Activated CD4-positive, alpha-beta T cell treated with anti-CD3 and anti-CD28 coated beads for 36 hours (primary cell): ENCODE measurements around the gene SORCS2. TPM values are rescaled to one million over a fixed set of nuclear protein-coding genes. Genes with fewer than 3 reads are reported as not detected.
A peak's percentile ranks its signal among the peaks of the same experiment; 100 is the strongest.

Experiments
- ATAC-seq: fragments of 200-7000 bp; cut with Tn5 transposase; one replicate; pipeline ENCODE4 v1.10.0; 2021; ENCODE audit warnings: mild to moderate bottlenecking, moderate library complexity
- CTCF ChIA-PET: fragments of 350-600 bp; sonication (Branson Sonifier 250); formaldehyde crosslinking; loops from one replicate; lab custom pipeline; 2021; ENCODE audit warnings: antibody characterized with exemption; lab: Charles Lee
- POLR2A ChIA-PET: fragments of 350-600 bp; sonication (Branson Sonifier 250); formaldehyde crosslinking; loops from one replicate; lab custom pipeline; 2021; ENCODE audit warnings: antibody characterized with exemption, inconsistent platforms; lab: Charles Lee
- DNase-seq: peaks from one replicate; pipeline ENCODE4 v3.0.0-alpha.2; 2020
- H3K27ac Mint-ChIP-seq: one replicate; pipeline ENCODE4 v1.8.0; 2021; ENCODE audit warnings: mixed read lengths
- H3K27me3 Mint-ChIP-seq: one replicate; pipeline ENCODE4 v1.8.0; 2021; ENCODE audit warnings: mixed read lengths
- H3K36me3 Mint-ChIP-seq: one replicate; pipeline ENCODE4 v1.8.0; 2021; ENCODE audit warnings: low read depth, mixed read lengths
- H3K4me1 Mint-ChIP-seq: one replicate; pipeline ENCODE4 v1.8.0; 2021; ENCODE audit warnings: mixed read lengths
- H3K4me3 Mint-ChIP-seq: one replicate; pipeline ENCODE4 v1.8.0; 2021; ENCODE audit warnings: mild to moderate bottlenecking, moderate library complexity, mixed read lengths
- H3K9me3 Mint-ChIP-seq: one replicate; pipeline ENCODE4 v1.8.0; 2021; ENCODE audit warnings: low read depth, mixed read lengths
- intact Hi-C, 2 experiments: fragments of 100-400 bp; cut with DNase I in 1 of 2; cut with micrococcal nuclease in 1 of 2; formaldehyde crosslinking; loops; one replicate each; pipeline versions ENCODE4 v1.14.2 to v1.15.1; 2022 to 2024; cut with DNase I, micrococcal nuclease
- total RNA-seq, 2 experiments: library from RNA; stranded (reverse); gene quantifications; one replicate each; pipeline ENCODE4 v1.2.3, GENCODE V29; 2021

SORCS2 gene
- total RNA-seq, 2 experiments from 2014 or later = 0.04 TPM; not detected in 1

GRCh38 chr4:7187691-7188090 is 4.6 kb upstream of the SORCS2 start:
- DNase-seq = no peak
- no peaks in the 10 kb centered on the region for H3K36me3 Mint-ChIP-seq
- no peak overlapping the region for H3K4me3 Mint-ChIP-seq
- peaks cover 23% of the 10 kb centered on the region for H3K27me3 Mint-ChIP-seq
- ChIA-PET POLR2A (no interaction called here), CTCF (interaction anchor here (0.7 to 0.9 kb wide), 2 partner anchors 66 to 616 kb away, joined by 3 to 4 read pairs; no protein-coding TSS in a partner anchor)
- H3K27ac Mint-ChIP-seq = no peak overlapping the region
- H3K9me3 Mint-ChIP-seq = peaks cover 2% of the 10 kb centered on the region
- intact Hi-C loops = no loop called here
- ATAC-seq = no peak
- H3K4me1 Mint-ChIP-seq = peaks cover 11% of the 10 kb centered on the region

- no peaks in the 10 kb centered on the region for H3K4me1 Mint-ChIP-seq
- POLR2A ChIA-PET = no interaction called here
- CTCF ChIA-PET = interaction anchor here (0.7 kb wide), 1 partner anchor 78 kb away, joined by 4 read pairs; no protein-coding TSS in a partner anchor
- no peak overlapping the region for H3K4me3 Mint-ChIP-seq
- no peaks in the 10 kb centered on the region for H3K9me3 Mint-ChIP-seq
- no peak overlapping the region for H3K27ac Mint-ChIP-seq
- no peak for ATAC-seq
- peaks cover 28% of the 10 kb centered on the region for H3K27me3 Mint-ChIP-seq
- intact Hi-C loops = no loop called here
- no peak for DNase-seq
- H3K36me3 Mint-ChIP-seq = no peaks in the 10 kb centered on the region
Measured at GRCh38 chr4:7189066-7189465, 3.3 kb upstream of the SORCS2 start.

- peak; percentile 32 for ATAC-seq
- Mint-ChIP-seq H3K27me3 (peaks cover 34% of the 10 kb centered on the region), H3K4me1 (no peaks in the 10 kb centered on the region), H3K27ac (no peak overlapping the region), H3K4me3 (no peak overlapping the region), H3K36me3 (no peaks in the 10 kb centered on the region), H3K9me3 (no peaks in the 10 kb centered on the region)
- intact Hi-C loops = loop anchor here (5.0 to 10.0 kb wide), 4 partner anchors 148 to 795 kb away; no protein-coding TSS in a partner anchor
- no peak for DNase-seq
- CTCF ChIA-PET = no interaction called here
- POLR2A ChIA-PET = no interaction called here
Measured at GRCh38 chr4:7189475-7190277, 2.7 kb upstream of the SORCS2 start.

GRCh38 chr4:7190278-7190594 is 2.1 kb upstream of the SORCS2 start:
- Mint-ChIP-seq H3K4me3 (no peak overlapping the region), H3K36me3 (no peaks in the 10 kb centered on the region), H3K4me1 (no peaks in the 10 kb centered on the region), H3K9me3 (no peaks in the 10 kb centered on the region), H3K27ac (no peak overlapping the region), H3K27me3 (peaks cover 39% of the 10 kb centered on the region)
- no peak for DNase-seq
- intact Hi-C loops = loop anchor here (5.0 to 10.0 kb wide), 4 partner anchors 147 to 795 kb away; no protein-coding TSS in a partner anchor
- ChIA-PET POLR2A (no interaction called here), CTCF (no interaction called here)
- no peak for ATAC-seq

- ChIA-PET POLR2A (no interaction called here), CTCF (no interaction called here)
- ATAC-seq = no peak
- no peak for DNase-seq
- intact Hi-C loops = loop anchor here (5.0 to 10.0 kb wide), 4 partner anchors 146 to 794 kb away; no protein-coding TSS in a partner anchor
- Mint-ChIP-seq H3K36me3 (no peaks in the 10 kb centered on the region), H3K4me1 (no peaks in the 10 kb centered on the region), H3K27ac (no peak overlapping the region), H3K27me3 (peaks cover 42% of the 10 kb centered on the region), H3K4me3 (no peak overlapping the region), H3K9me3 (no peaks in the 10 kb centered on the region)
Measured at GRCh38 chr4:7190691-7191545, 1.4 kb upstream of the SORCS2 start.

GRCh38 chr4:7191546-7192251 is 639 bp upstream of the SORCS2 start:
- no peaks in the 10 kb centered on the region for H3K9me3 Mint-ChIP-seq
- H3K36me3 Mint-ChIP-seq = no peaks in the 10 kb centered on the region
- DNase-seq (no peak), ATAC-seq (no peak)
- H3K27me3 Mint-ChIP-seq = peaks cover 45% of the 10 kb centered on the region
- no peak overlapping the region for H3K4me3 Mint-ChIP-seq
- POLR2A ChIA-PET = no interaction called here
- H3K27ac Mint-ChIP-seq = no peak overlapping the region
- H3K4me1 Mint-ChIP-seq = no peaks in the 10 kb centered on the region
- intact Hi-C loops = loop anchor here (1.0 to 10.0 kb wide), 8 partner anchors 105 to 793 kb away; no protein-coding TSS in a partner anchor
- CTCF ChIA-PET = interaction anchor here (0.6 to 1.1 kb wide), 5 partner anchors 19 to 145 kb away, joined by 3 to 4 read pairs (median 3); no protein-coding TSS in a partner anchor

GRCh38 chr4:7193030-7193958 is 956 bp downstream of the SORCS2 start:
- Mint-ChIP-seq H3K27me3 (peaks cover 46% of the 10 kb centered on the region), H3K4me3 (no peak overlapping the region), H3K27ac (no peak overlapping the region), H3K4me1 (no peaks in the 10 kb centered on the region), H3K36me3 (no peaks in the 10 kb centered on the region), H3K9me3 (no peaks in the 10 kb centered on the region)
- ATAC-seq (no peak), DNase-seq (no peak)
- ChIA-PET CTCF (interaction anchor here (0.6 to 3.5 kb wide), 4 partner anchors 9 to 143 kb away, joined by 3 to 13 read pairs (median 4); no protein-coding TSS in a partner anchor), POLR2A (no interaction called here)
- intact Hi-C loops = loop anchor here (5.0 to 10.0 kb wide), 4 partner anchors 144 to 792 kb away; no protein-coding TSS in a partner anchor

- Mint-ChIP-seq H3K9me3 (no peaks in the 10 kb centered on the region), H3K36me3 (no peaks in the 10 kb centered on the region), H3K4me1 (no peaks in the 10 kb centered on the region), H3K4me3 (no peak overlapping the region), H3K27ac (no peak overlapping the region), H3K27me3 (peaks cover 43% of the 10 kb centered on the region)
- ChIA-PET CTCF (interaction anchor here (0.5 to 3.5 kb wide), 6 partner anchors 8 to 609 kb away, joined by 3 to 13 read pairs (median 4); no protein-coding TSS in a partner anchor), POLR2A (no interaction called here)
- intact Hi-C loops = loop anchor here (5.0 to 10.0 kb wide), 4 partner anchors 143 to 790 kb away; no protein-coding TSS in a partner anchor
- peak; percentile 34 for ATAC-seq
- peak; percentile 65 for DNase-seq
Measured at GRCh38 chr4:7194251-7195140, 2.2 kb downstream of the SORCS2 start.

GRCh38 chr4:7195141-7195515 is 2.8 kb downstream of the SORCS2 start:
- ChIA-PET POLR2A (no interaction called here), CTCF (interaction anchor here (1.0 to 3.5 kb wide), 2 partner anchors 109 to 141 kb away, joined by 3 to 13 read pairs; no protein-coding TSS in a partner anchor)
- DNase-seq (no peak), ATAC-seq (no peak)
- no peaks in the 10 kb centered on the region for H3K36me3 Mint-ChIP-seq
- intact Hi-C loops = loop anchor here (10.0 kb wide), 1 partner anchor 790 kb away; no protein-coding TSS in a partner anchor
- H3K4me3 Mint-ChIP-seq = no peak overlapping the region
- peaks cover 40% of the 10 kb centered on the region for H3K27me3 Mint-ChIP-seq
- H3K27ac Mint-ChIP-seq = no peak overlapping the region
- H3K4me1 Mint-ChIP-seq = no peaks in the 10 kb centered on the region
- no peaks in the 10 kb centered on the region for H3K9me3 Mint-ChIP-seq
